DMS114 treated with DMSO at 0.1 percent for 48 hours (cell line): Measurements from ENCODE around the gene ZBTB16.

ENCODE experiments used
- DNase-seq: peaks from one replicate; lab custom pipeline; 2025; ENCODE audit not compliant: unreplicated experiment; lab: John Stamatoyannopoulos, UW

Gene ZBTB16

GRCh38 chr11:114273890-114274635 is 214.6 kb downstream of the ZBTB16 start:
- no peak for DNase-seq

- DNase-seq: no peak
These were observed 215.1 kb downstream of the ZBTB16 start for GRCh38 chr11:114274637-114275036.

- no peak for DNase-seq
These were observed 215.8 kb downstream of the ZBTB16 start for GRCh38 chr11:114275280-114275679.

GRCh38 chr11:114276077-114276476 is 216.6 kb downstream of the ZBTB16 start:
- no peak for DNase-seq

GRCh38 chr11:114277637-114278341 is 218.3 kb downstream of the ZBTB16 start:
- DNase-seq: no peak

GRCh38 chr11:114278342-114279065 is 219.0 kb downstream of the ZBTB16 start:
- no peak for DNase-seq

GRCh38 chr11:114279792-114280546 is 220.5 kb downstream of the ZBTB16 start:
- no peak for DNase-seq

GRCh38 chr11:114280696-114281095 is 221.2 kb downstream of the ZBTB16 start:
- DNase-seq: peak; percentile 0

- DNase-seq: no peak
These were observed 222.0 kb downstream of the ZBTB16 start for GRCh38 chr11:114281388-114281956.

- DNase-seq: no peak
These were observed 223.0 kb downstream of the ZBTB16 start for GRCh38 chr11:114282488-114282887.

- no peak for DNase-seq
These were observed 223.9 kb downstream of the ZBTB16 start for GRCh38 chr11:114283422-114283821.

- DNase-seq: no peak
These were observed 224.5 kb downstream of the ZBTB16 start for GRCh38 chr11:114284021-114284420.

- DNase-seq: no peak
These were observed 225.4 kb downstream of the ZBTB16 start for GRCh38 chr11:114284914-114285313.

- no peak for DNase-seq
These were observed 226.1 kb downstream of the ZBTB16 start for GRCh38 chr11:114285599-114285998.

- no peak for DNase-seq
These were observed 226.7 kb downstream of the ZBTB16 start for GRCh38 chr11:114286229-114286628.

GRCh38 chr11:114287154-114287553 is 227.6 kb downstream of the ZBTB16 start:
- DNase-seq: no peak

- DNase-seq: no peak
These were observed 228.6 kb downstream of the ZBTB16 start for GRCh38 chr11:114288136-114288535.

GRCh38 chr11:114289779-114290178 is 230.3 kb downstream of the ZBTB16 start:
- DNase-seq: no peak

- DNase-seq: no peak
These were observed 231.2 kb downstream of the ZBTB16 start for GRCh38 chr11:114290503-114291235.

GRCh38 chr11:114291381-114291780 is 231.9 kb downstream of the ZBTB16 start:
- no peak for DNase-seq
